HG03565 (cell line): ENCODE measurements around the gene ARL2.
"Not testable (repeated sequence)": the region's sequence is repeated elsewhere in the genome, so short reads cannot be mapped to it uniquely, and the experiment has no call there.

ENCODE experiments used
- ATAC-seq: cut with Tn5 transposase; IDR thresholded peaks from one replicate; pipeline ENCODE4 v1.9.1; 2021; ENCODE audit warnings: mild to moderate bottlenecking, moderate library complexity; ENCODE audit not compliant: unreplicated experiment

ARL2 gene

DNA sequence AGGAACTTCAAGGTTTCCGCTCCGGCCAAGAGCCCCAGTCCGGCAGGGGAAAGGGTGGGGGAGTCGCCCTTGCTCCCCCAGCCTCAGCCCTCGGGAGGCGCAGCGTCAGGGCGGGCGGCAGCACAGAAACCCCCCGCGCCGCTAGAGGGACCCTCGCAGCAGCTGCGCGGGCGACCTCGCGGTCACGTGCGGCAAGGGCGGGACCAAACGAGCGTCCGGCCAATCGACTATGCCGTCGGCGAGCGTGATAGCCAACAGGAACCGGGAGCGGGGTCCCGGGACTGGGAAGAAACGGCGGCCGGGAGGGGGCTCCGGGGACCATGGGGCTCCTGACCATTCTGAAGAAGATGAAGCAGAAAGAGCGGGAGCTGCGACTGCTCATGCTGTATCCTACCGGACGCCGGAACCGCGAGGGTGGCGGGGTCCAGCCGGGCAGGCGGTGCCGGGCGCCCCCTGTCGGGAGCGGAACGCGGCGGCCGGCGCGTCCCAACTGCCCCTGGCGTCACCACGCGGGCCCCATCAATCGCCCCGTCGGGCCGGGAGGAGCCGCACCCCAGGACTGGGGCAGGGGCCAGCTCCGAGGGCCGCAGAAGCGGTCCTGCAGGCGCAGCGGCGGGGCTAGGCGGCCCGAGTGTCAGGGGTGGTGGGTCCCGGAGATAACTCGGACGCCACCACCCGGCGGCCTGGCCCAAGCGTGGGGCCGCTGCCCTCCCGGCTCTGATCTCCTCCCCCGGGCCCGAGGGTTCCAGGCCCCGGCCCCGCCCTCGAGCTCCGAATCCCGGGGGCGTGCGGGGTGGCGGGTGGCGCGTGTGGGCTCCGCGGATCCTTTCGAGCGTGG, at the start of gene ARL2:
ARL2 (plus strand) TSS at position 273 of the 838 bp plus-strand sequence; CDS start at position 321, 48 bp downstream.
- ATAC-seq = peak; percentile 72

DNA sequence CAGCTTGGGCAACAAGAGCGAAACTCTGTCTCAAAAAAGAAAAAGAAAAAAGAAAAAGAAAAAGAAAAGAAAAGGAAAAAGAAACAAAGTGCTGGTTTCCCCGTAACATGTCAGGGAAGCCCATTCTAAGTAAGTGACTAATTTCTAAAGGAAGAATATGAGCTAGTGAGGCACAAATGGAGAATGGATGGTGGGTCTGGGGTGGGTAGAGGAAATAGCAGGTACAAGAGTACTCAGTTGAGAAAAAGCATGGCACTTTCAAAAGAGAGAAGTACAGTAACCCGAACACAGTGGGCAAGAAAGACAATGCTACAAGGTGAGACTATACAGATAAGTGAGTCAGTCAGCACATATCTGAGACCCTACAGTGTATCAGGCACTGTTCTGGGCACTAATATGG, 46.6 kb upstream of the ARL2 start:
- ATAC-seq = no peak

DNA sequence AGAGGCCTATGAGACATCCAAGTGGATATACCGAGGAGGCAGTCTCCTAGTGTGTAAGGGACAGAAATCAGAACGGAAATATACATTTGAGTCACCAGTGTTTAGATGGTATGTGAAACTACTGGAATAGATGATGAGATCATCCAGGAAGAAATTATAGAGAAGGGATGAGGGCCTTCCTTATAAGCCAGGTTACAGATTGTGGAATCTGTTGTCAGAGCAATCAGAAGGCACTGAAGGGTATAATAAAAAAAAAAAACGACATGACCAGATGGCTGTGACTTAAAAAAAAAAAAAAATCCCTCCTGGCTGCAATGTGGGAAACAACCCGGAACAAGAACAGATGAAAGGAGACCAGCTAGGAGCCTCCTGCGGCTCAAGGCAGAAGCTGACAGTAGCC, 44.8 kb upstream of the ARL2 start:
- no peak for ATAC-seq

DNA sequence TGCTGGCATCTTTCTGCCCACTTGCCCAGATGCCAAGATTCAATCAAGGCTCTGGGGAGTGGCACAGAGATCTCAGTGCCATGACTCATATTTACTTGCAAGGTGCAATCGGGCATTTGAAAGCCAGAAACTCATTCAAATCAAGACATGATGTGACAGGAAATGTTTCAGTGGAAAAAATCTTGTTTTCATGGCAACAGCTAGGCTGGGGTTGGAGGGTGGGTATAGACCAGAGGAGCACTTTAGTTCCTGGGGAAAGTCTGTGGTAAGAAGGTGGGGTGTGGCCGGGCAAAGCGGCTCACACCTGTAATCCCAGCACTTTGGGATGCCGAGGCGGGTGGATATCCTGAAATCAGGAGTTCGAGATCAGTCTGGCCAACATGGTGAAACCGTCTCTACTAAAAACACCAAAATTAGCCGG, 43.2 kb upstream of the ARL2 start:
- no peak for ATAC-seq

DNA sequence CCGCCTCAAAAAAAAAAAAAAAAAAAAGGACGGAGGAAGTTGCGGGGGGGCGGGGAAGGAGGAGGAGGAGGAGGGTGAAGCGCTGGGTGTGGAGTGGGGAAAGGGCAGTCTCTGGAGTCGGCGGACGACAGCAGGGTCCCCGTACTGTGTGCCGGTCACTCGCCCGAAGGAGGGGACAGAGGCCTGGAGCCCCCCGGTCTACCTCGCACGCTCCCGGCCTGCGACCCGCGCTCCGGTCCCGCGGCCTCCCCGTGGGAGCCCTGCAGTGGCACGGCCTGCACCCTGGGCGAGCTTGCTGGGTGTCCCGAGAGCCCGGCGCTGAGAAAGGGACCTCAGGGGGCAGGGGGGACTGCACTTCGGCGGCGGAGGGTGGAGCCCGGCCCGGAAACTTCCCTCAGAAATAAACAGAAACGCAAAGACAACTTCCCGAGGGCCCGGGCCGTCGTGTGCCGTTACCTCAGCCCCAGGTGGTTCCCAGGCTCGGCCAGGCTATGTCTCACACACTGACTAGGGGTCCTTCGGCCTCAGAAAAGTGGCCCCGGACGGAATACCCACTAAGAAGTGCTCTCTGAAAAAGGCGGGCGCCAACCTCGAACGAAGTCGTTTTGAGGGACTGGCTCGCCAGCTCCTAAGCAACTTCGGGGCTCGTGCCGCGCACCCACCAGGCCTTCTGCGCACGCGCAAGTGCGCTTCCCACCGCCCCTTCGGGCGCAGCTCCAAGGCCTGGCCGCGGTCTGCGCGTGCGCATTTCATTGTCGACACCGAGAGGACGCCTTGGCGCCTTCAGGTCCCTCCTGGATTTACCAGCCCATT, 42.3 kb upstream of the ARL2 start, which contains the start of gene MAJIN:
MAJIN (minus strand) TSS at position 688 of the 813 bp plus-strand sequence. CDS start 12,703 bp downstream, outside the sequence.
- ATAC-seq = no peak

DNA sequence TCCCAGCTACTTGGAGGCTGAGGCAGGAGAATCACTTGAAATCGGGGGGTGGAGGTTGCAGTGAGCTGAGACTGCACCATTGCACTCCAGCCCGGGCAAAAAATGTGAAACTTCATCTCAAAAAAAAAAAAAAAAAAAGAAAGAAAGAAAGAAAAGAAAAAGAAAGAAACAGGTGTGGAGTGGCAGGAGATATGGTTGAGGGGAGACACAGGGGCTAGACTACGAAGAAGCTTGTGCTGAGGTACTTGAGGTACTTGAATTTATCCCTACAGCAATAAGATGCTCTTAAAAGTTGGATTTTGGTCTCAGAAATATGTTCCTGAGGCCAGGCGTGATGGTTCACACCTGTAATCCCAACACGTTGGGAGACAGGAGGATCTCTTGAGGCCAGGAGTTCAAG, 39.8 kb upstream of the ARL2 start:
- ATAC-seq = no peak

DNA sequence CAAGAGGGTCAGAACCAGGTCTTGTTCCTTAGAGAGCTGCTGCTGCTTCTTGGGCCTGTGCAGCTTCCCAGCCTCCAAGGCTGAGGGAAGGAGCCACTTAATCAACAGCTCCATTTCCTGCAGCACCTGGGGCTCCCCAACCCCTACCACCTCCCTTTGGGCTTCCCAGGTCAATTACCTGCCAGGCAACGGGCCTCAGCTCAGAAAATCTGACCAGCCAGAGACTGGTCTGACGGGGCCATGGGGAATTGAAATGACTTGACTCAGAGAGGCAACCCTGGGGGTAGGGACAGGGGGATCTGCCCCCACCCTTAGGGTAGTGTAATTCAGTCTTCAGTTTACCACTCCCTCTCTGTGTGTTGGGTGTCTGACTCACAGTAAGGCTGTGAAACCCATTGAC, 37.3 kb upstream of the ARL2 start:
- ATAC-seq = no peak

DNA sequence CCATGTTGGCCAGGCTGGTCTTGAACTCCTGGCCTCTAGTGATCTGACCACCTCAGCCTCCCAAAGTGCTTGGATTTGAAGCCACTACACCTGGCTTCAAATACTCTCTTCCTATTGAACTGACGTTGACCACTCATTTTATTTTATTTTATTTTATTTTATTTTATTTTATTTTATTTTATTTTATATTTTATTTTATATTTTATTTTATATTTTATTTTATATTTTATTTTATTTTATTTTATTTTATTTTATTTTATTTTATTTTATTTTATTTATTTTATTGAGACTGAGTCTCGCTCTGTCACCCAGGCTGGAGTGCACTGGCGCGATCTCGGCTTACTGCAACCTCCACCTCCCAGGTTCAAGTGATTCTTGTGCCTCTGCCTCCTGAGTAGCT, 30.6 kb upstream of the ARL2 start:
- ATAC-seq = not testable (repeated sequence)

DNA sequence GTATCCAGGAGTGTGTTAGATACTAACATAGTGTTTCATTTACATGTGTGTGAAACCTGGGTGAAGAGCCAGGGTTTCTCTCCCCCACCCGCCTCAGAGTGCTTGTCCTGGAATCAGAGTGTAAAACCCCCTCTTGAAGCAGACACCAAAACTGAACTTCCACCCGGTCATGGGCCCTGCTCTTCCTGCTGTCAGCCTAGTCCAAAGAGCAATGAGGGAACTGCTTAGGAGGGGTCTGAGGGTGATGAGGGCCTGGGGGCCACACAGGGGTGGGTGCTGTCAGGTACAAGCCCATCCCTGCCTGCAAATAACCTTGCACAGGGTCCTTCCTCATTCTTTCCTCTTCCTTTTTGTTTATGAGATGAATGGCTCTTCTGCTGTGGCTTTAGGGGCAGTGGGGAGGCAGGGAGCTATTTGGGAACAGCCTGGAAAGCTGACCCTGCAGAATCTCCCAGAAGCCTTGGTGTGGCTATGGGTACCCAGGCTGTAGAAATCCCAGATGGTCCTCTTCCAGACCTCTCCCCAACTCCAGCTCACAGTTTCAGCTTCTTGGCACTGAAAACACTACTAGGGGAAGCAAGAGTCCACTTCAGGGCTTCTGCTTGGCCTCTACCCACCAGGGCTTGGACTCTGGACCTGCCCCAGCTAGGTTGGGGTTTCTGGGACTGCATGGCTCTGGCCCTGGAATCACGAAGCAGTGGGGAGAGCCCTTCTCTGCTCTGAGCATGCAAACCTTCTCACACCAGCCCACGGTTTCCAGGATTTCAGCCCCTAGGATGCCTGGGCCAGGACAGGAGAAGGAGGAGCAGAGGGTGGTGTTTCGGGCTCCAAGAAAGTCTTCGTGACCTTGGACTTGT, 25.7 kb upstream of the ARL2 start:
- no peak for ATAC-seq

DNA sequence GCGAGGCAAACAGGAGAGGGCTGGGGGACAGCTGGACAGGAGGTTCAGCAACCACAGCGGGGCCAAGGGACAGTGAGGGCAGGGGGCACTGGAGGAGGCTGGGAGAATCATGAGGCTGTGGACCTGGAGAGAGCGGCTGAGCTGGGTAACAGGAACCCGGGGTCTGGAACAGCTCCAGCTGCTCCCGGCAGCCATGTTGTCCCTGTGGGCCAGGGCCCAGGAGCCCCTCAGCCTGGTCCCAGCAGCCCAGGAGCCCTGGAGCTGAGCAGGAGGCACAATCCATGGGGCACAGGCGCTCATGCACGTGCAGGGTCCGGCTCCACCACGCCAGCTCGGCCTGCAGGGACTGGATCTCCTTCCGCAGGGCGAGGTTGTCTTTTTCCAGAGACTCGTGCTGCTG, 24.5 kb upstream of the ARL2 start:
- no peak for ATAC-seq

DNA sequence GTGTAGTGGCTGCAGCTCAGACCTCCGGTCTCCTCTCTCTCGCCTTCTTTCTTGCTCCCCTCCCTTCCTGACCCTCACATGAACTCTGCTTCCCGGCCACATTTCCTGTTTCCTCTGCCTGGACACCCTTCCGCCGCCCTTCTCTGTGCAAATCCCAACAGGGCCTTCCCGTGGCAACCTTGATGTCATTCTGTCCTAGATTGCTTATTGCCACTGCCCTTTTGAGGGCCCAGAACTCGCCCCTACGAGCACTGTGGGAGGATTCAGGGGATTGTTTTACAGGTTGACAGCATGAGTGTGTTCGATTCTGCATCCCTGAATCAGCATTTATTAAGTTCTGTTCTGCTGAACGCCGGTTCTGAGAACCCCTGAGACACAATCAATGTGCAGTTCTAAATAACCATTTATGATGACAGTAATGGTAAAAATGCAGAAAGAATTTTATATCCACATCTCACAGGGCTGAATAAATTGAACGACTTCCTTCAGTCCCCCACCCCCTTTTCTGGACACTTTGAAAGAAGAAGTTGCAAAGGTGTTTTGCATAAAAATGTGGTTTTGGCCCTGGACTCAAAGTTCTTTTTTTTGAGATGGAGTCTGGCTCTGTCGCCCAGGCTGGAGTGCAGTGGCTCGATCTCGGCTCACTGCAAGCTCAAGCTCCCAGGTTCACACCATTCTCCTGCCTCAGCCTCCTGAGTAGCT, 23.6 kb upstream of the ARL2 start:
- ATAC-seq = no peak

DNA sequence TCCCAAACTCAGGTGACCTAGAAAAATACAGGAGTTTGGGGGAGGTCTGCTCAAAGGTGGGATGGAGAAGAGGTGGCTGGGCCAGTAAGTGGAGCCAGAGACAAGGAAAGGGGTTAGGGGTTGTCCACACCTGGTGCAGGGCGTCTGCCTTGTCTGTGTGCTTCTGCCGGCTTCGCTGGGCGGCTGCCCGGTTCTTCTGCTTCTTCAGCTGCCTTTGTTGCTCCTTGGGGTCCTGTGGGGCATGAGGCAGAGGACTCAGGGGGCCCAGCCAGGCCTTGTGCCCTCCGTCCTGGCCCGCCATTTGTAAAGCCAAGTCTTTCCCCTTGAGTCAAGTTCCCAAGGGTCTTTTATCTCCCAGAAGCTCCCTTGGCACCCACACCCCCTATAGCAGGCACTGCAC, 19.6 kb upstream of the ARL2 start:
- ATAC-seq = no peak

DNA sequence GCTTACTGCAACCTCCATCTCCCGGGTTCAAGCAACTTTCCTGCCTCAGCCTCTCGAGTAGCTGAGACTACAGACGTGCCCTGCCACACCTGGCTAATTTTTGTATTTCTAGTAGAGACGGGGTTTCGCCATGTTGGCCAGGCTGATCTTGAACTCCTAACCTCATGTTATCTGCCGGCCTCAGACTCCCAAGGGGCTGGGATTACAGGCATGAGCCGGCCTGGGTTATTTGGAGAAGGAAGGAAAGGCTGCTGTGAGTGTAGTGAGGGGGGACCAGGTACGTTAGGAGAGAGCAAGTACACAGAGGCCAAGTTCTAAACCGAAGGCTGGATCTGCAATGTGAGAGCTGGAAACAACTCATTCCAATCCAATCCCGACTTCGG, 17.6 kb upstream of the ARL2 start:
- ATAC-seq = no peak

DNA sequence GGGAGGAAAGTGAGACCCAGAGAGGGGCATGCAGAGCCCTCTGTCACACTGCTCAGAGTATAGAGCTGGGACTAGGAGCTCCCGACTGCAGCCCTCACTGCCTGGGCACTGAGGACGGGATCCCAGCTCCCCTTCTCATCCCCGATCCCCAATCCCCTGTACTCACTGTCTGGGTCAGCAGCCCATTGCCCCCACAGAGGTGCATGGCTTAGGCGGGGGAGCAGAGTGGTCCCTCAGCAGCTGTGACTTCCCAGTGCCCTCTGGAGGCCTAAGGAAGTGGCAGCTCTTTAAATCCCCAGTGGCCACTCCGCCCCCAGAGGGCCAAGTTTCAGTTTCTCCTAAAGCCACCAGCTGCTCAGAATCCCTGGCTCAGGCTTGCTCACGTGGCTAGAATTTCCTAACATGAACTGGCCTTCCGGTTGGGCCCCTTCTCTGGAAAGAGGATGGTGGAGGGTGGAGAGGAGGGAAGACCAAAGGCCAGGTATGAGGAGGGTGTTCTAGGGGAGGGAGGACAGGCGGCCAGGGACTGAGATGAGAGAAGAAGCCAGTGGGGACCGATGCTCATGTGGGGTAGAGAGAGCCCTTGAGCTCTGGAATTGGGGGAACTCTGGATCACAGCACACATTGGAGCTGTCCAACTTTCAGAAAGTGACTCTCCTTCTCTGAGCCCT, 17.1 kb upstream of the ARL2 start, which contains the start of gene BATF2:
BATF2 (minus strand) TSS at position 262 of the 671 bp plus-strand sequence; CDS start at position 205, 57 bp downstream.
- ATAC-seq = no peak

DNA sequence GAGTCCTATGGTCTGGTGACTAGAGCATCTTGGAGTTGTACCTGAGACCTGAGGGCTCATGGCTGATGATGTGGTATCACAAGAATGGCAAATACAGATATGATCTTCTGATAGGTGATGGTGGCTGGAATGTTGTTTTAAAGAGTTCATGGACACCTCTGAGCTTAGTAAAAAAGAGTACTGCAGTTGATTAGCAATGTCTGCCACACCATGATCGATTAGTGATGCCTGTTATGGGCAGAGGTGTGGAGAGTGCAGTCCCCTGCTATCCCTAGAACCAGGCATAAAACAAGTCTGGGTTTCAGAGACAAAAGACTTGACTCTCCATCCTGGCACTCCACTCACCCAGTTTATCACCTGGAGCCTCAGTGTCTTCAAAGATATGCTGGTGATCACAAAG, 15.8 kb upstream of the ARL2 start:
- ATAC-seq = no peak

DNA sequence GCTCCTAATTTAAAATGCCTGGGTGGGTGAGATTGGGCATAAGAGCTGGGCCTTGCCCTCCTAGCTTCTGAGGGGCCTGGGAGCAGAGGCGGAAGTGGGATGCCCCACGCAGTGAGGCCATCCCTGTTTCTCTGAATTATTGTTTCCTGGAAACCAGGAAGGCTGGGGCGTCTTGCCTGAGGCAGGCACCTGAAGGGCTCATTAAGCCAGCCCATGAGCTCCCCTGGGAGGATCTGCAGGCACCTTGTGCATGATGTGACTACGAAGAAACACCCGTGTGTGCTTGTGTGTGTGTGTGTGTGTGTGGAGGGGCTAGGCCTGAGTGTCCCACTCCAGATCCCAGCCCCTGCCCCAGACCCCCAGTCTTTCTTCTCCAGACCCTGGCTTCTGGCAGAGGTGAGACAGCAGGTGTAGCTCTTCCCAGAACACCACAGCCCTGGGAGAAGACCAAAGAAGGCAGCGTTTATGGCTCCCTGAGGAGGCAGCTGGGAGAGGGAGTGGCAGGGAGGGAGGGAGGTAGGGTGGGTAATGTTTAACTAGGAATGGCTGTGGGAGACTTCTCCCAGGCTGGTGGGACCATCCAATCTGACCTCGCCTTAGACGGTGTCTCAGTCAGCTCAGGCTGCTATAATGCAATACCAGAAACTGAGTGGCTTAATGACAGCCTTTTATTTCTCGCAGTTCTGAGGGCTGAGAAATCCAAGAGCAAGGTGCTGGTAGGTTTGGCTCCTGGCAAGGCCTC, 15.1 kb upstream of the ARL2 start:
- no peak for ATAC-seq

DNA sequence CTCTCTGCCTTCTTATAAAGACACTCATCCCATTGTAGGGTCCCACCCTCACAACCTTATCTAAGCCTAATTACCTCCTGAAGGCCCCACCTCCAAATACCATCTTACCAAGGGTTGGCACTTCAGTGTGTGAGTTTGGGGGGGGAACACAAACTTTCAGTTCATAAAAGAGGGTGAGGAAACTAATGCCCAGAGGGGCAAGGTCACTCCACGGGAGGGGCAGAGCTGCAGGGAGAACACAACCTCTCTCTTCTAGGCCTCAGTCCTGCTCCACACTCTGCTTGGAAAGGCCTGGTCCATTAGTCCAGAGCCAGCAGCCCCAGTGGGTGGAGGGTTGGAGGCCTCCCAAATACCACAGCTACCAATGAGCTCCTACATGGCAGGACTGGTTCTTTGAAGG, 14.5 kb upstream of the ARL2 start:
- ATAC-seq = no peak

DNA sequence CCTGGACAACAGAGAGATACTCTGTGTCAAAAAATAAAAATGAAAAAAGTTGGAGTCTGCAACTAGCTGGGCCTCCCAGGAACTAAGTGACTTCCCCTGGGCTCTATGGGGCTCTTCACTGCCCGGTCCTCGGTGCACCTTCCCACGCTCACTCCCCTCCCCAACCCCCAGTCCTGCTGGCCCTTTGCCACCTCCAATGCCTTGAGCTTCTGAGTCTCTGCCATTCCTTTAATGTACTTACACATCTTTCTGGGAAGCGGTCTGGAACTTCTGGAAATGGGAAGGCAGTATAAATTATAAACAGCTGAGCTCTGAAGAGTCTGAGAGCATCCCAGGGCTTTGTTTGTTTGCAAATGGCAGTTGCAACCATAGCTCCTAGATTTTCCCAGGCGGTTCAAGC, 11.3 kb upstream of the ARL2 start:
- no peak for ATAC-seq

DNA sequence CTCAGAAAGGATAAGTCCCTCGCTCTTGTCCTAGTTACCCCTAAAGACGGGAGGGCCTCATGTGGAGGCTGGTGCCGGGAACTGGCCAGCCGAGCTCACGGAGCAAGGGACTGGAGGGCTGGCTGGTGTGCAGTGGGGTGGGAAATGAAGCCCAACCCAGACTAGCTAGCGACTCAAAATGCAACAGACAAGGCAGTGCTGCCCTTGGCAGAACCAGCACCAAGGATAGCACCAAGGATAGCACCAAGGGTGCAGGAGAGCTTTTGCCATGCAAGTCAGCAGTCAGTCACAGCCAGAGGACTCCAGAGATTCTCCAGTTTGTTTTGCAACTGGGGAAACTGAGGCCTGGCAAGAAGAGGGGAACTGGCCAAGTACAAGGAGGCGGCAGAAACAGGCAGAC, 10.7 kb upstream of the ARL2 start:
- ATAC-seq = no peak
